ENCODE measurements around the gene TP53BP2. TPM values are rescaled to one million over a fixed set of nuclear protein-coding genes. Genes with fewer than 3 reads are reported as not detected.
A peak's percentile ranks its signal among the peaks of the same experiment; 100 is the strongest.

Gene TP53BP2
- total RNA-seq, 1 experiment from 2014 or later: 32.0 TPM

- no peak for DNase-seq
- Histone ChIP-seq H3K27me3 (ENCODE audit: low read length) (no peaks in the 10 kb centered on the region), H3K4me2 (ENCODE audit: low read length) (peak overlapping the region; percentile 70), H3K4me3 (ENCODE audit: low read length) (no peak overlapping the region), H3K27ac (ENCODE audit: low read length) (peak overlapping the region; percentile 88), H3K9ac (ENCODE audit: low read length) (no peak overlapping the region), H4K20me1 (ENCODE audit: low read length) (peaks cover 23% of the 10 kb centered on the region), H3K36me3 (ENCODE audit: low read depth, low read length) (peaks cover 51% of the 10 kb centered on the region), H3K9me3 (ENCODE audit: low read length) (no peaks in the 10 kb centered on the region), H2AFZ (ENCODE audit: low read length) (no peak overlapping the region), H3F3A (ENCODE audit: low read length, unreplicated experiment) (peaks cover 11% of the 10 kb centered on the region), H3K4me1 (ENCODE audit: insufficient read depth, low read length) (peaks cover 96% of the 10 kb centered on the region), H3K9me2 (replicated peaks; ENCODE audit: low read length) (no peaks in the 10 kb centered on the region), H3K79me2 (ENCODE audit: low read length) (peaks cover 100% of the 10 kb centered on the region)
- ChIA-PET POLR2A (ENCODE audit: unreplicated experiment) (no interaction called here), CTCF (no interaction called here)
- no TSS peak for BruUV-seq (replicated peaks)
- no peak for ATAC-seq
- TF ChIP-seq CTCF (conservative IDR thresholded peaks at IDR 0.05; ENCODE audit: low read depth, low read length): no peak
- intact Hi-C loops (cut with micrococcal nuclease): no loop called here
Measured at GRCh38 chr1:223729906-223730305, 115.8 kb downstream of the TP53BP2 start.

Other genes with a start within 250 kb of the TP53BP2 start
- gene CAPN8, start 180.2 kb downstream of the TP53BP2 start, total RNA-seq (2014; rRNA removed): 5.9 and 11.1 TPM in 2 replicates
- 1,259 and 1,457 TPM in 2 replicates for gene CAPN2, start 133.4 kb downstream of the TP53BP2 start, total RNA-seq (2014; rRNA removed)

All from PC-3 (cell line).